CD4-positive, alpha-beta T cell treated with Interleukin-6 at 100 ng/mL for 8 hours (primary cell): ENCODE measurements around the gene KRTAP10-1.
A peak's percentile ranks its signal among the peaks of the same experiment; 100 is the strongest.
"Not testable (repeated sequence)": the region's sequence is repeated elsewhere in the genome, so short reads cannot be mapped to it uniquely, and the experiment has no call there.

Source experiments
- DNase-seq: peaks from one replicate; pipeline ENCODE4 v3.0.0-alpha.2; 2020; ENCODE audit warnings: mixed read lengths, low spot score

The KRTAP10-1 gene

DNA sequence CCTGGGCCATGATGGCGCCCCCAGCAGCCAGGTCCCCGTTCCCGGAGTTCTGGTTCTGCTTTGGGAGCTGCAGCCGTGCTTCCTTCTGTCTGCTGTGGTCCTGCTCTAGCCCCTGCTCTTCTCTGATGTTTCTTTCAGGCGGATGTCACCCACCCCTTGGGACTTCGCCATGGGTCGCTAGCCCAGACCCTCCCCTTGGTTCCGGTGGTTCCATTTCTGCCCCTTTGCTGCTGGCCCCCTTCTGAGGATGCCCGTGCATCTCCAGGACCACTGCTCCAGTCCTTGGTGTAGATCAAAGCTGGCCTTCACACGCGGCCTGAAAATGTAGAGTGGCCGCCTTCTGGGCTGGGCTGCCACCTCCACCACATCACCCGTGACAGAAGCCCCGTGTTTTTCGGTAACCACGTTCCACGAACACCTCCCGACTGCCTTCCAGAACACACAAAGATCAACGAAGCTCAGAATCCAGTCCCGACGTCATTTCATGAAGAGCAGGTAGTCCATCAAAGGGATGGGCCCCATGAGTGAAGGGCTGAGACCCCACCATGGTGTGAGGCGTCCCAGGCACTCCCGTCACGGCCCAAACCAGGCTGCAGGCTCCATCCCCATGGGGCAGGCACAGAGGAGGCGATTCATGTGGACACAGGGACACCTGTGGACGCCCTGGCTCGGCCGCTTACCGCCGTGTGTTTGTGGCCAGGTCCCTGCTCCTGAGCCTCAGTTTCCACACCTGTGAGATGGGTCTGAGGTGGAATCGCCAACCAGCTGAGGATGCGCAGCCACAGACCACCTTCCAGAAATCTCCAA, 24.4 kb downstream of the KRTAP10-1 start:
- no peak for DNase-seq

GRCh38 chr21:44514746-44515358, 25.1 kb downstream of the KRTAP10-1 start:
- DNase-seq: no peak

- no peak for DNase-seq
Observed at GRCh38 chr21:44514218-44514520, 25.8 kb downstream of the KRTAP10-1 start.

DNA sequence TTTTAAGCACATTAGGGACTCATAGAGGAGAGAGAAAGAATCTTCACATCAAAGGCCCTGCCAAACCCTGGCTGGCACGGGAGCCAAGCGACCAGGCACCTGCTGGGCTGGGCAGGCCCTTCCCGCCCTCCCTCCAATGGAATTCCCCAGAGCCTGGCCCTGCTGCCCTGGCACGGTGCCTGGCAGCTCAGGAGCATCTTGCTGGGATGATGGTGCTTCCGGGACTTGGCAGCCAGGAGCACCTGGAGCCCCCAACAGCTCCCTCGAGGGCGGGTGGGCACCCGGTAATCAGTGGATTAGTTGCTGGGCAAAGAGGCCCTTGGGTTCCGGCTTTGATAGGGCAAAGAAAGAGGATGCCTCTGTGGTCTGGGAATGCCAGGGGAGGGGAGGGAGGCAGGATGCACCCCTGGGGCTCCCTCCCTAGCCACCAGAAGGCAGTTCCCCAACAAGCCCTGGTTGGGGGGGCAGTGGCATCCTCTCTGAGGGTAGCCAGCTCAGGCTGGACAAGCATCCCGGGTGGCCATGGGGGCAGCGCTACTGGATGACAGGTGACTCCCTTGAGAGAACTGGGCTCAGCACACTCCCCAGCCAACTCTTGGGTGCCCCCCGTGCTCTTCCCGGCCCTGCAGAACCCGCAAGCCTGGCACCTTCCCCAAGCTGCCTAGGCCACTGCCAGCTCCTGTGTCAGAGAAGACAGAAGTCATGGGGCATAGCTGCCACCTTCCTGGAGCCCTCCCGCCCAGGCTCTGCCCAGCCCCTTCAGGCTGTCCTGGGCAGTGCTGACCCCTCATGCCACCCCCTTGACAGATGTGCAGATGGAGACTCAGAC, 26.4 kb downstream of the KRTAP10-1 start:
- DNase-seq: no peak

DNA sequence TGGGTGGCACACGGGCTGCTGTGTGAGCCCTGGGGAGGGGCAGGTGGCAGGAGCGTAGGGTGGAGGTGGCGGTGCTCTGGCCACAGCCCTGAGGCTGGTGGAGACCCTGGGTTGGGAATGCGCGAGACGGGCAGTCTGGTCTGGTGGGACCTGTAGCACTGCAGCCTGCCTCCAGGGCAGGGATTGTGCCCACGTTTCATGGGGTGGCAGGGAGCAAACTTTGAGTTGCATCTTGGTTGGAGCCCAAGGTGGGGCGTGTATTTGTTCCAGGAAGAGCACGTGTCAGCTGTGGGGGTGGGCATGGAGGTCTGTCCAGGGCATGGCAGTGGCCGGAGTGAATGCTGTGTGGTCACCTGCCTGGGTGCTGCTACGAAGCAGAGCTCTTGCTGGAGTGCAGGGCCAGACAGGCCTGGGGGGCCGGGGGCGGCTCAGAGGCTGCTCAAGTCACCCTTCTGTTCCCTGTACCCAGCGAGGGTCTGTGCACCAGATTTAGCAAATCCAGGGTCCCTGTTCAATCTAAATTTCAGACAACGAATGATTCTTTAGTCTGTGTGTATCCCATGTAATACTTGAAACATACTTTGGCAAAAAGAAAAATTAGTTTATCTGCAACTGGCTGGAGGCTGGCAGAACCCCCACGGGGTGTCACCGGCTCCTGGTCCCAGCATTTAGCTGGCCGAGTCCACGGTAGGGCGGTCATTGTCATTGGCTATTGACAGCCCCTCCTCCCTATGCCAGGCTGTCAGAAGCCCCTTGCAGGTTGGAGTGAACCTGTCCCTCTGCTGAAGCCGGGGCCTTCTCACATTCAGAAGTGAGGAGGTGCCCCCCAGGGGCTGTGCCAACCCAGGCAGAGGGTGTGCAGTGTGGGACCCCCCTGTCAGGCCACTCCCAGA, 27.3 kb downstream of the KRTAP10-1 start:
- DNase-seq: no peak

GRCh38 chr21:44511938-44512275, 28.1 kb downstream of the KRTAP10-1 start:
- no peak for DNase-seq

DNA sequence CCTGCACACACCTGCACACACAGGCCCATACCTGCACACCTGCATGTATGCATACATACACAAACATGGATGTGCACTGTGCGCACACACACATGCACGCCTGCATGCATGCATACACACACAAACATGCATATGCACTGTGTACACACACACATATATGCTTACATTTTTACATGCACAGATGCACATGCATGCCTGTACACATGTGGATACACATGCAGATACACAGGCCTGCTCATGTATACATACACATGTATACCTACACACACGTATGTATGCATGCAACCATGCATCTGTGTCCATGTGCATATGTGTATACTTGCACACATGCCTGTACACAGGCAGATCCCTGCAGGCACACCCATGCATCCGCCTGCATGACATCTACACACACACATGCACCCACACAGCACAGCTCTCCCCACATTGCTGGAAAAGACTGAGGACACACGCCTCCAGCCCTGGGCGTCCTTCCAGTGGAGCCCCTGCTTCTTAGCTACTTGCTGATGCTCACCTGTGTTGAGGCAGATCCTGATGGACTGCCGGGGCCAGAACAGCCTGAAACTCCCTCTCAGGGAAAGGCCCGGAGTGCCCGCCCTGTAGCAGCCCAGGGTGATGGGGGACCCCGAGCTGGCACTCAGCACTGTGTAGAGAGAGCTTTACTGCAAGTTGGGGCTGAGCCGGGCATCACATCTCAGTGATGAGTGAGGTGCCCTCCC, 28.6 kb downstream of the KRTAP10-1 start:
- no peak for DNase-seq

GRCh38 chr21:44510508-44511218, 29.3 kb downstream of the KRTAP10-1 start:
- DNase-seq: peak; percentile 75

GRCh38 chr21:44510109-44510507, 29.9 kb downstream of the KRTAP10-1 start:
- DNase-seq: no peak

DNA sequence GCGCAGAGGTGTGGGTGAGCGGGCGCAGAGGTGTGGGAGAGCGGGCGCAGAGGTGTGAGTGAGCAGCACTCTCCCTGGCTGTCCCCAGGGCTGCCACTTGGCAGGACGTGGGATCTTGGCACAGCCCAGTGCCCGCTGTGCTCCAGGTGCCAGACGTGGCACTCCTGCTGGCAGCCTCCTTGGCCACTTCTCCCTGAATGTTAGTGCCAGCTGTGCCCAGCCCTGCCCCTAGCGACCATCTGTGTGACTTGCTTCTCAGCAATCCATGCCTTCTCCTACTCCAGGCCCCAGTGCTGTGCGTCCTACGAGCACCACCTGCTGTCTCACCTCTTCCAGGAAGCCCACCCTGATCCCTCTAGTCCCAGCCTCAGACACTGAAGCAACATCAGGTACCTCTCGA, 30.5 kb downstream of the KRTAP10-1 start:
- DNase-seq: no peak

- DNase-seq: no peak
Observed at GRCh38 chr21:44508711-44509445, 31.1 kb downstream of the KRTAP10-1 start.

- DNase-seq: no peak
Observed at GRCh38 chr21:44508426-44508710, 31.6 kb downstream of the KRTAP10-1 start.

DNA sequence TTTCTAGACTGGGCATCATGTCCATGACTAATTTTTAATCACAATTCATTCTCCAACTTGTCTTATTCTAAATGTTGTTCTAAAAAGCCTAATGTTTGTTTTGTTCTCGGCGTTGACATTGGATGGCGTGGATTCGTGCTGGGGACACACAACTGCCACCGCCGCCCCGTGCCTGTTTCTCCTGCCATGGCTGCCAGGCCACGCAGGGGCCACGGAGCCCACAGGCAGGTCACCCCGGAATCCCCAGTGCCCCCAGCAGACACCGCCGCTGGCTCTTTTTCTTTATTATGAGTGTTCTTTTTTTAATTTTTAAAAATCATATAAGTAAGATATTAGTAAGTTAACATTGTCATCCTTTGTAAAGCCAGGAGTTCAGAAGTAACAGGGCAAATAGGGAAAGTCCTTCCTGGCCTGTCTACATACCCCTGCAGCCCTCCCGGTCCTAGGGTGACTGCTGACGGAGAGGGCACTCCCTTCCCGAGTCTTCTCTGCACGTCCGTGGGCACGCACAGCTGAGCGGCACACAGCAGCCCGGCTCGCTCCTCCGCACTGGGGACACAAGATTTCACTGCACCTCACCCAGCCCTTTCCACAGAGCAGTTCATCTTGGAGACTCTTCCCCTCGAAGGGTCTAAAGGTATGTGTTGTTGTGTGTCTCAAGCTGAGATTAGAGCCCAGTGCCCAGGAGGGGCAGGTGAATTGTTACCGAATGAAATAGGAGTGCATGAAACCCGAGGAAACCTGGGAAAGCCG, 32.1 kb downstream of the KRTAP10-1 start:
- DNase-seq: no peak

- DNase-seq: no peak
Observed at GRCh38 chr21:44506279-44507255, 33.4 kb downstream of the KRTAP10-1 start.

- no peak for DNase-seq
Observed at GRCh38 chr21:44505673-44506278, 34.2 kb downstream of the KRTAP10-1 start.

DNA sequence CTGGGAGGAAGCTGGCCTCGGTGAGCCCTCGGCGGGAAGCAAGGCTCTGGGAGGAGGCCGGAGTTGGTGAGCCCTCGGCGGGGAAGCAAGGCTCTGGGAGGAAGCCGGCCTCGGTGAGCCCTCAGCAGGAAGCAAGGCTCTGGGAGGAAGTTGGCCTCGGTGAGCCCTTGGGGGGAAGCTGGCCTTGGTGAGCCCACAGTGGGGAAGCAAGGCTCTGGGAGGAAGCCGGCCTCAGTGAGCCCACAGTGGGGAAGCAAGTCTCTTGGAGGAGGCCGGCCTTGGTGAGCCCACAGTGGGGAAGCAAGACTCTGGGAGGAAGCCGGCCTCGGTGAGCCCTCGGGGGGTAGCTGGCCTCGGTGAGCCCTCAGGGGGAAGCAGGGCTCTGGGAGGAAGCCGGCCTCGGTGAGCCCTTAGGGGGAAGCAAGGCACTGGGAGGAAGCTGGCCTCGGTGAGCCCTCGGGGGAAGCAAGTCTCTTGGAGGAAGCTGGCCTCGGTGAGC, 36.0 kb downstream of the KRTAP10-1 start:
- peak; percentile 9 for DNase-seq

DNA sequence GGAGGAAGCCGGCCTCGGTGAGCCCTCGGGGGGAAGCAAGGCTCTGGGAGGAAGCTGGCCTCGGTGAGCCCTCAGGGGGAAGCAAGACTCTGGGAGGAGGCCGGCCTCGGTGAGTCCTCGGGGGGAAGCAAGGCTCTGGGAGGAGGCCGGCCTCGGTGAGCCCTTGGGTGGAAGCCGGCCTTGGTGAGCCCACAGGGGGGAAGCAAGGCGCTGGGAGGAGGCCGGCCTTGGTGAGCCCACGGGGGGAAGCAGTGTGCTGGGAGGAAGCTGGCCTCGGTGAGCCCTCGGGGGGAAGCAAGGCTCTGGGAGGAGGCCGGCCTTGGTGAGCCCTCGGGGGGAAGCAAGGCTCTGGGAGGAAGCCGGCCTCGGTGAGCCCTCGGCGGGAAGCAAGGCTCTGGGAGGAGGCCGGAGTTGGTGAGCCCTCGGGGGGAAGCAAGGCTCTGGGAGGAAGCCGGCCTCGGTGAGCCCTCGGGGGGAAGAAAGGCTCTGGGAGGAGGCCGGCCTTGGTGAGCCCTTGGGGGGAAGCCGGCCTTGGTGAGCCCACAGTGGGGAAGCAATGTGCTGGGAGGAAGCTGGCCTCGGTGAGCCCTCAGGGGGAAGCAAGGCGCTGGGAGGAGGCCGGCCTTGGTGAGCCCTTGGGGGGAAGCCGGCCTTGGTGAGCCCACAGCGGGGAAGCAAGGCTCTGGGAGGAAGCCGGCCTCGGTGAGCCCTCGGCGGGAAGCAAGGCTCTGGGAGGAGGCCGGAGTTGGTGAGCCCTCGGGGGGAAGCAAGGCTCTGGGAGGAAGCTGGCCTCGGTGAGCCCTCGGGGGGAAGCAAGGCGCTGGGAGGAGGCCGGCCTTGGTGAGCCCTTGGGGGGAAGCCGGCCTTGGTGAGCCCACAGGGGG, 36.7 kb downstream of the KRTAP10-1 start:
- not testable (repeated sequence) for DNase-seq
